GM18505 (cell line): ENCODE data around the gene DOK6.

Source experiments
- ATAC-seq: cut with Tn5 transposase; IDR thresholded peaks from one replicate; pipeline ENCODE4 v1.9.1; 2021; ENCODE audit not compliant: unreplicated experiment
- POLR2A ChIP-seq: IDR thresholded peaks from 4 replicates; pipeline ENCODE4 v1.6.1; 2011; ENCODE audit warnings: borderline replicate concordance; ENCODE audit not compliant: insufficient read depth, insufficient read length; ENCODE audit errors: extremely low read depth

DOK6 gene

GRCh38 chr18:69895066-69896047 lies 494.7 kb downstream of the DOK6 start:
- ATAC-seq: no peak
- TF ChIP-seq POLR2A: no peak

- ATAC-seq: peak; percentile 45
Measured at GRCh38 chr18:69897397-69898108, 496.9 kb downstream of the DOK6 start.

GRCh38 chr18:69898241-69898861 lies 497.7 kb downstream of the DOK6 start:
- TF ChIP-seq POLR2A: no peak
- ATAC-seq: peak; percentile 38

More at GRCh38 chr18:69897397-69898108, 496.9 kb downstream of the DOK6 start:
- no peak for TF ChIP-seq POLR2A
